SHP77 treated with DMSO at 0.1 percent for 48 hours (cell line): Measurements from ENCODE around the gene TIMM13.

ENCODE experiments used
- DNase-seq: peaks from one replicate; lab custom pipeline; 2025; lab: John Stamatoyannopoulos, UW

TIMM13 gene

GRCh38 chr19:2454962-2455850 is 27.8 kb upstream of the TIMM13 start:
- DNase-seq: no peak

GRCh38 chr19:2454199-2454961 is 27.0 kb upstream of the TIMM13 start:
- no peak for DNase-seq

- no peak for DNase-seq
Observed at GRCh38 chr19:2453431-2454025, 26.1 kb upstream of the TIMM13 start.

- DNase-seq: no peak
Observed at GRCh38 chr19:2451741-2452140, 24.4 kb upstream of the TIMM13 start.

GRCh38 chr19:2451138-2451537 is 23.8 kb upstream of the TIMM13 start:
- no peak for DNase-seq

GRCh38 chr19:2449019-2449418 is 21.6 kb upstream of the TIMM13 start:
- DNase-seq: no peak

GRCh38 chr19:2446381-2446780 is 19.0 kb upstream of the TIMM13 start:
- peak; percentile 54 for DNase-seq

- no peak for DNase-seq
Observed at GRCh38 chr19:2444251-2445002, 17.0 kb upstream of the TIMM13 start.

GRCh38 chr19:2443785-2444182 is 16.4 kb upstream of the TIMM13 start:
- DNase-seq: no peak

GRCh38 chr19:2443116-2443784 is 15.9 kb upstream of the TIMM13 start:
- no peak for DNase-seq

GRCh38 chr19:2441096-2441752 is 13.8 kb upstream of the TIMM13 start:
- DNase-seq: no peak

- no peak for DNase-seq
Observed at GRCh38 chr19:2440515-2440914, 13.1 kb upstream of the TIMM13 start.

- DNase-seq: no peak
Observed at GRCh38 chr19:2438178-2438577, 10.8 kb upstream of the TIMM13 start.

GRCh38 chr19:2436926-2437325 is 9.5 kb upstream of the TIMM13 start:
- no peak for DNase-seq

- no peak for DNase-seq
Observed at GRCh38 chr19:2436384-2436783, 9.0 kb upstream of the TIMM13 start.

- DNase-seq: no peak
Observed at GRCh38 chr19:2434721-2435265, 7.4 kb upstream of the TIMM13 start.

- no peak for DNase-seq
Observed at GRCh38 chr19:2434267-2434666, 6.9 kb upstream of the TIMM13 start.

- DNase-seq: no peak
Observed at GRCh38 chr19:2433854-2434253, 6.5 kb upstream of the TIMM13 start.

GRCh38 chr19:2432131-2432848 is 4.9 kb upstream of the TIMM13 start:
- DNase-seq: no peak
